ENCODE data around the gene UBE2D4.
A peak's percentile ranks its signal among the peaks of the same experiment; 100 is the strongest.
"Not testable (repeated sequence)": the region's sequence is repeated elsewhere in the genome, so short reads cannot be mapped to it uniquely, and the experiment has no call there.

Gene UBE2D4

DNA sequence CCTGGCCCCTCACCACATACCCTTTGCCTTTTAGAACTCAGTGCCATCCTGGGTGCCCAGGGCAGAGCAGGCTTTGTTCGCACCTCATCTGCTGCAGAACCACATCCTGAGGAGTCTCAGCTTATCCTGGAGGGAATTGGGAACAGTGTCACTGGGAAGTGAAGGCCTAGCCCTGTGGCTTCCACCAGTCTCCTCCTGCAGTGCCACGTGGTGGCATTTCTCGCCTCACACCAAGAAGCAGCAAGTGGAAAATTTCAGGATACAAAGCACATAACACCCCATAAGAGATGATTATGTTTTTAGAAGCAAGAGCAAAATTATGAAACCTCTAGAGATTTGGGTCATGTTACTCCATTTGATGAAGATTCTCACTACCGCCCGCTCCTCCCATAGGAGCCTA is 26.8 kb downstream of the UBE2D4 start:
- DNase-seq (ENCODE audit: low read depth, low spot score) = no peak

DNA sequence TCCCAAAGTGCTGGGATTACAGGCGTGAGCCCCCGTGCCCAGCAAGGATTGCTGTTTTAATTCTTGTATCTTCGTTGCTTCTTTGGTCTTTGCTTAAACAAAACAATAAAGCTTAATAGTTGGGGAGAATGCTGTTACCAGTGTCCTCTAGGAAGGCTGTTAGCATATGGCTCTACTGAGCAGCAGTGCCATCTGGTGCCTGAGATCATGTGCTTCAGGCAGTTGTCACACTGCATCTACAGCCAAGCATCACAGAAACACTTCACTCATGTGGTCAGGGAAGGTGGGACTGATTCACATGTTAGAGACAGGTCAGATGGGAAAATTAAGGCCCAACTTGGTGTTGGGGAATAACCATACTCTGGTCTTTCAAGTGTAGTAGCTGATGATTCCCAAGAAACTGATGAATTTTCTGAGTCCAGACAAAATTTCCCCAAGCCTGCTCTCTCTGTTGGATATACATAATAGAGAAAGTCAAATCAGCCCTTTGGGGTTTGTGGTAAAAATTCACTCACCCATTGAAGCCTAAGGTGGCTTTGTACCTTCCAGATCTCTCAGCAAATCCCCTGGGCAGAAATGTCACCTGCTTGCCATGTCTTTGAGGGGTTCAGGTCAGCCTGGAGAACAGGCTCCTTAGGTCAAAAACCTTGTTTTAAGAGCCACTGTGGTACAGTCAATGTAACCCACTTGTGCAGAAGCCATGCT is 28.4 kb downstream of the UBE2D4 start:
- Histone ChIP-seq H3K9me3 (ENCODE audit: insufficient read depth, low read length) (no peaks in the 10 kb centered on the region), H3K4me1 (ENCODE audit: insufficient read depth, insufficient read length) (no peaks in the 10 kb centered on the region), H3K9ac (ENCODE audit: insufficient read length, low read depth) (no peak overlapping the region), H3K27me3 (ENCODE audit: insufficient read depth, insufficient read length) (no peaks in the 10 kb centered on the region), H3K36me3 (ENCODE audit: insufficient read depth, insufficient read length, low read length) (peaks cover 9% of the 10 kb centered on the region), H3K4me3 (ENCODE audit: insufficient read length, low read depth) (no peak overlapping the region)
- peak; percentile 65 for DNase-seq (ENCODE audit: low read depth, low spot score)
- no peak for TF ChIP-seq SUZ12 (IDR thresholded peaks at IDR 0.05; ENCODE audit: extremely low read depth, insufficient read depth, insufficient read length)
- no peak for TF ChIP-seq ZNF274 (IDR thresholded peaks at IDR 0.05; ENCODE audit: low read depth, low read length)
- no peak for TF ChIP-seq YY1 (IDR thresholded peaks at IDR 0.05; ENCODE audit: insufficient read depth, insufficient read length)

More for the DNA sequence above, 26.8 kb downstream of the UBE2D4 start:
- TF ChIP-seq YY1 (IDR thresholded peaks at IDR 0.05; ENCODE audit: insufficient read depth, insufficient read length) (no peak), SUZ12 (IDR thresholded peaks at IDR 0.05; ENCODE audit: extremely low read depth, insufficient read depth, insufficient read length) (no peak), ZNF274 (IDR thresholded peaks at IDR 0.05; ENCODE audit: low read depth, low read length) (no peak)
- H3K4me1 ChIP-seq (ENCODE audit: insufficient read depth, insufficient read length) = no peaks in the 10 kb centered on the region
- no peak overlapping the region for H3K9ac ChIP-seq (ENCODE audit: insufficient read length, low read depth)
- H3K27me3 ChIP-seq (ENCODE audit: insufficient read depth, insufficient read length) = no peaks in the 10 kb centered on the region
- no peak overlapping the region for H3K4me3 ChIP-seq (ENCODE audit: insufficient read length, low read depth)
- H3K9me3 ChIP-seq (ENCODE audit: insufficient read depth, low read length) = no peaks in the 10 kb centered on the region
- H3K36me3 ChIP-seq (ENCODE audit: insufficient read depth, insufficient read length, low read length) = peaks cover 9% of the 10 kb centered on the region

DNA sequence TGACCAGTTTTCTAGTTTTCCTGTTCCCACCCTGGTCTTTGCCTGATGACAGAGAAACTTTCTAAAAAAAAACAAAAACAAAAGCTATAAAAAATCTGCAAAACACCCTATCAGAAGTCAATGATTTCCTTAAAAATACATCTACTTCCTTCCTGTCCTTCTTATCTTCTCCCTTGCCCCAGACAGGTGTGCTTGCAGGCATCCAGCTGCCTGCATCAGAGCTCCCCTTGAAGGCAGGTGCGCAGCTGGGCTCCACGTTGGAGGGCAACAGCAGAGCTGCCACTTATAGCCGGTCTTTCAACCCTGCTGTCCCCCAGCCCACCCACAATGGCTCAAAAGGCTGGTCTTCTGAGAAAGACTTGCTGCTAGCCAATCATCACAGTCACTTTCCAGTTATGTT is 29.8 kb downstream of the UBE2D4 start:
- H3K27me3 ChIP-seq (ENCODE audit: insufficient read depth, insufficient read length) = no peaks in the 10 kb centered on the region
- no peak for DNase-seq (ENCODE audit: low read depth, low spot score)
- H3K9ac ChIP-seq (ENCODE audit: insufficient read length, low read depth) = no peak overlapping the region
- H3K4me1 ChIP-seq (ENCODE audit: insufficient read depth, insufficient read length) = no peaks in the 10 kb centered on the region
- peaks cover 3% of the 10 kb centered on the region for H3K36me3 ChIP-seq (ENCODE audit: insufficient read depth, insufficient read length, low read length)
- TF ChIP-seq SUZ12 (IDR thresholded peaks at IDR 0.05; ENCODE audit: extremely low read depth, insufficient read depth, insufficient read length) = no peak
- no peak for TF ChIP-seq YY1 (IDR thresholded peaks at IDR 0.05; ENCODE audit: insufficient read depth, insufficient read length)
- TF ChIP-seq ZNF274 (IDR thresholded peaks at IDR 0.05; ENCODE audit: low read depth, low read length) = no peak
- no peak overlapping the region for H3K4me3 ChIP-seq (ENCODE audit: insufficient read length, low read depth)
- no peaks in the 10 kb centered on the region for H3K9me3 ChIP-seq (ENCODE audit: insufficient read depth, low read length)

DNA sequence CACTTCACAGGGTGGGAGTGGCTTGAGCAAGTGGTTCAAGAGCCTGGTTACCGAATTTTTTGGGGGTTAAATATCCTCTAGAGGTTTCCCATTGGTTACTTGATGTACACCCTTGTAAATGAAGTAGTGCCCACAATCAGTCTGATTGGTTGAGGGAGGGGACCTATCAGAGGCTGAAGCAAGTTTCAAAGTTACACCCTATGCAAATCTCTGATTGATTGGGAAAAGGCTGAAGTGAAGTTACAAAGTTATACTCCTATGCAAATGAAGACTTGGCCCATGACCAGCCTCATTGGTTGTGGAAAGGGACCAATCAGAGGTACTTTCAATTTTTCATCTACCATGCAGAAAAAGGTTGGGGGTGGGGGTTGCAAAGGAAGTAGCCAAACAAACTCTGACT is 34.7 kb downstream of the UBE2D4 start:
- no peaks in the 10 kb centered on the region for H3K4me1 ChIP-seq (ENCODE audit: insufficient read depth, insufficient read length)
- no peak for TF ChIP-seq SUZ12 (IDR thresholded peaks at IDR 0.05; ENCODE audit: extremely low read depth, insufficient read depth, insufficient read length)
- TF ChIP-seq ZNF274 (IDR thresholded peaks at IDR 0.05; ENCODE audit: low read depth, low read length) = no peak
- no peaks in the 10 kb centered on the region for H3K9me3 ChIP-seq (ENCODE audit: insufficient read depth, low read length)
- no peak for DNase-seq (ENCODE audit: low read depth, low spot score)
- no peak overlapping the region for H3K4me3 ChIP-seq (ENCODE audit: insufficient read length, low read depth)
- H3K36me3 ChIP-seq (ENCODE audit: insufficient read depth, insufficient read length, low read length) = no peaks in the 10 kb centered on the region
- H3K27me3 ChIP-seq (ENCODE audit: insufficient read depth, insufficient read length) = no peaks in the 10 kb centered on the region
- no peak overlapping the region for H3K9ac ChIP-seq (ENCODE audit: insufficient read length, low read depth)

DNA sequence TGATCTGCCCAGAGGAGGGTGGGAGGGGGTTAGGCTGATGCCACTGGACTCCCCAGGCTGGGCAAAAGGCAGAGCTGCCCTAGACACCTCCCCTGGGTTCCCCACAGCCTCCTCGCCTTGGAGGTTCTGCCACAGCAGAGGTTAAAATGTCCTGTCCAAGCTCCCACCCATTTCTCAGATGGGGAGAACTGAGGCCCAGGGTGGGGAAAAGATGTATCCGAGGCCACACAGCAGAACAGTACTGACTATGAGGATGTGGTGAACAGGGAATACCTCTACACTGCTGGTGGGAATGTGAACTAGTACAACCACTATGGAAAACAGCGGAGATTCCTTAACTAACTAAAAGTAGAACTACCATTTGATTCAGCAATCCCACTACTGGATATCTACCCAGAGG is 40.2 kb downstream of the UBE2D4 start:
- H3K27me3 ChIP-seq (ENCODE audit: insufficient read depth, insufficient read length); H3K36me3 ChIP-seq (ENCODE audit: insufficient read depth, insufficient read length, low read length); H3K4me3 ChIP-seq (ENCODE audit: insufficient read length, low read depth); H3K9ac ChIP-seq (ENCODE audit: insufficient read length, low read depth); H3K9me3 ChIP-seq (ENCODE audit: insufficient read depth, low read length); H3K4me1 ChIP-seq (ENCODE audit: insufficient read depth, insufficient read length); DNase-seq (ENCODE audit: low read depth, low spot score): not testable (repeated sequence)

DNA sequence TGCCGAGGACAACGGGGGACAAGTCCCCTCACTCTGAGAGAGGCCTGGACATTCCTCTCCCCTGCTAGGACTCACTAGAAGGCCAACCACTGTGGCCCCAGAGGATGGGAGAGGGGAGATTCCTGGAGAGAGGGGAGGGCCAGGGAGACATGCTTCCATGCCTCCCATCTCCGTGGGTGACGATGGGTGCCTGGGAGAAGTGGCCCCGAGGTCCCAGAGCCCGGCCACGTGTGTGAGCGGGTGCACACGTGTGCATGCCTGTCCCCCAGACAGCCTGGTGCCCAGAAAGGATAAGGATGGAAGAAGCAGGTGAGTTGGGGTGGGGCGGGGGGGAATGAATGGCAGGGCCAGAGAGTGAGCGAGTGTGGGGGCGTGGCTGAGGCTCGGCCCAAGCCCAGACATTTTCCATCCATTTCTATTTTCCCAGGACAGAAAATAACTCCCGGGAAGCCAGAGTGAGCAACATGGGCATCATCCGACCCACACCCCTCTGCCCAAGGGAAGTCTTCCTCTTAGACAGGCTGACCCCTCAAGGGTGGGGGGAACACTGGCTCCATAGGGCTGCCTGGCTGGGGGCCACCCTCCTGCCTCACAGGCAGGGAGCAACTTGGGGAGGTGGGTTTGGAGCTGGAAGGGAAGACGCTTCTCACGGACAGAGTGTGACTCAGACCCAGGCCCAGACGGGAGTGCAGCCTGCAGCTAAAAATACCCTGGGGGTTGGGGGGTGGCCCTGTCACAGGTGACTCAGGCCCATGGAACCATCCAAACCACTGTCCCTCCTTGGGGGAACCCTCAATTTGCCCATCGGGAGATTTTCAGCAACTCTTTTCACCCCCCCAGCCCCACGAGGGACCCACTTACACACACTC is 42.2 kb downstream of the UBE2D4 start:
- H3K4me1 ChIP-seq (ENCODE audit: insufficient read depth, insufficient read length); H3K27me3 ChIP-seq (ENCODE audit: insufficient read depth, insufficient read length): not testable (repeated sequence)

DNA sequence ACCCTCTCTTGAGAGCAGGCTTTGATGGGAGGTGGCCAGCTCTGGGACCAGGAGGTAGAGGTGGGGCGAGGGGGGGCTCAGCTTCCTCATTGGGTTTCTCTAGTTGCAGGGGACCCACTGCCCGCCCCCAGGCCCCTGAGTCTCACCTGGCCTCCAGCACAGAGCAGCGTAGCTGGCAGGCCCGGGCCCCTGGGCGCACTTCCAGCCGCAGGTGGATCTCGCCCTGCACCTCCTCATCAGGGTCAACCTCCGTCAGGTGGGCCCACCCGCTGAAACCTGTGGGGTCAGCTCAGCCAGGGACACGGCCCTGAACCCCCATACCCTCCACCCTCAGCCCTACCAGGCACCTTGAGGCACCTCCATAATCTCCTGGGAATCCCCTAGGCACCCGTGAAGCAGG is 43.4 kb downstream of the UBE2D4 start:
- not testable (repeated sequence) for H3K36me3 ChIP-seq (ENCODE audit: insufficient read depth, insufficient read length, low read length); H3K9me3 ChIP-seq (ENCODE audit: insufficient read depth, low read length); DNase-seq (ENCODE audit: low read depth, low spot score); H3K27me3 ChIP-seq (ENCODE audit: insufficient read depth, insufficient read length); H3K4me3 ChIP-seq (ENCODE audit: insufficient read length, low read depth); H3K9ac ChIP-seq (ENCODE audit: insufficient read length, low read depth); H3K4me1 ChIP-seq (ENCODE audit: insufficient read depth, insufficient read length)

More for the DNA sequence above, 42.2 kb downstream of the UBE2D4 start:
- H3K9ac ChIP-seq (ENCODE audit: insufficient read length, low read depth); H3K4me3 ChIP-seq (ENCODE audit: insufficient read length, low read depth); H3K36me3 ChIP-seq (ENCODE audit: insufficient read depth, insufficient read length, low read length); H3K9me3 ChIP-seq (ENCODE audit: insufficient read depth, low read length); DNase-seq (ENCODE audit: low read depth, low spot score): not testable (repeated sequence)

DNA sequence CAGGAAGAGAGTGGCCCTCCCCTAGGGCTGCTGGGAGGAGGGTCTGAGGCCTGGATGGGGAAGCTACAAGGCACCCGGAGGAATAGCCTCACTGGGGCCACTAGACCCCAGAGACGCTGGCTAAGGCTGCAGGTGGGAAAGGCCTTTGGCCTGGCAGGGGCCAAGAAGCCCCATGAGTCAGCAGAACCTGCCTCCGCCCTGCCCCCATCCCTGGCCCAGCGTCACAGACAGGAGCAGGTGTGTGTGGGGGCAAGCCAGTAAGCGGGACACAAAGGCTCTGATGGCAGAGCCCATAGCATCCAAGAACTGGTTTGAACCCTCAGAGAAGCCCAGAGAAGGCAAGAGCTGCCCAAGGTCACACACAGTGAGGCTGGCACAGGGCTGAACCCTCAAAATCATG is 44.5 kb downstream of the UBE2D4 start:
- H3K9ac ChIP-seq (ENCODE audit: insufficient read length, low read depth); DNase-seq (ENCODE audit: low read depth, low spot score); H3K27me3 ChIP-seq (ENCODE audit: insufficient read depth, insufficient read length); H3K9me3 ChIP-seq (ENCODE audit: insufficient read depth, low read length); H3K4me1 ChIP-seq (ENCODE audit: insufficient read depth, insufficient read length); H3K4me3 ChIP-seq (ENCODE audit: insufficient read length, low read depth); H3K36me3 ChIP-seq (ENCODE audit: insufficient read depth, insufficient read length, low read length): not testable (repeated sequence)

DNA sequence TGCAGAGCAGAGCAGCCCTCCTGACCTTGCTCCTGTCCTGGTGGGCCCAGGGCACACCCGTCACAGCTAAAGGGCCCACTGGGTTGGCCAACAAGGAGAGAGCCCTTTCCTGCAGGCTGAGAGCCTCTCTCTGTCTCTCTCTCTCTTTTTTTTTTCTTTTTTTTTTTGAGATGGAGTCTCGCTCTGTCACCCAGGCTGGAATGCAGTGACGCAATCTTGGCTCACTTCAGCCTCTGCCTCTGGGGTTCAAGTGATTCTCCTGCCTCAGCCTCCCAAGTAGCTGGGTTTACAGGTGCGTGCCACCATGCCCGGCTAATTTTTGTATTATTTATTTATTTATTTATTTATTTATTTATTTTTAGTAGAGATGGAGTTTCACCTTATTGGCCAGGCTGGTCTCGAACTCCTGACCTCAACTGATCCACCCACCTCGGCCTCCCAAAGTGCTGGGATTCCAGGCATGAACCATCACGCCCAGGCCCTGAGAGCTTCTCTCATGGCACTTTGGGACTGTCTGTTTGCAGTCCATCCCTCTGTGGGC is 47.9 kb downstream of the UBE2D4 start:
- not testable (repeated sequence) for H3K9me3 ChIP-seq (ENCODE audit: insufficient read depth, low read length); H3K9ac ChIP-seq (ENCODE audit: insufficient read length, low read depth); H3K4me1 ChIP-seq (ENCODE audit: insufficient read depth, insufficient read length); H3K4me3 ChIP-seq (ENCODE audit: insufficient read length, low read depth); H3K27me3 ChIP-seq (ENCODE audit: insufficient read depth, insufficient read length); DNase-seq (ENCODE audit: low read depth, low spot score); H3K36me3 ChIP-seq (ENCODE audit: insufficient read depth, insufficient read length, low read length)

DNA sequence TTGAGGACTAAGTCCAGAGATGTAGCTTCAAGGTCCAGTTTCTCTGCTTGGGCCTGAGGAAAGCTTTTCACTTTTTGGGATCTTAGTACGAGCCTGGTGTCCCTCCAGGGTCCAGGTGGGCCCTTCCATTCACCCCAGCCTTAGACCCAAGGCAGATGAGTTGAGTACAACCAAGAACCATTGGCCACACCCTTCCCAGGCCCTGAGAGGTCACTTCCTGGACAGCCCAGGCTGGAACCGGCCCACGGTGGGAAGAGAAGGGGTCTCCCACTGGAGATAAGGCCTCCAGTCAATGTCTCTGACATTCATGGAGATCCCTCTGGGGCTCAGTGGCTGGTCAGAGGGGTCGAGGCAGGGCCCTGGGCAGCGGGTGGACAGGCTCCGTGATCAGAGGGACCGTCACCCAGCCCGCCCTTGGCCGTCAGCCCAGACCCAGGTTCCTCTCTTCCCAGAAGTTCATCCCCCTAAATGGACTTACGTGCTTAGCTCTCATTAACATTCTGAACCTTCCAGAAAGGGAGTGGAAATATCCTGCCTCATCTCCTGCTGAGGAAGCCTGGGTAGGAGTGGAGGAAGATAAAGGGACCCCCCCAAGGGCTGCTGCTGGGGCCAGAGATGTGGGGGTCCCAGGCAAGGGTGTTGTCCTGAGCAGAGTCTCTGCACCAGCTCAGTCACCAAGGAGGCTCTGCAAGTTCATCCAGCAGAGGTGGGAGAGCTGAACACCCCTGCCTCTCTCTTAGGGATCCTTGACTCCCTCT is 48.7 kb downstream of the UBE2D4 start:
- not testable (repeated sequence) for H3K9ac ChIP-seq (ENCODE audit: insufficient read length, low read depth); DNase-seq (ENCODE audit: low read depth, low spot score); H3K4me1 ChIP-seq (ENCODE audit: insufficient read depth, insufficient read length); H3K36me3 ChIP-seq (ENCODE audit: insufficient read depth, insufficient read length, low read length); H3K9me3 ChIP-seq (ENCODE audit: insufficient read depth, low read length); H3K27me3 ChIP-seq (ENCODE audit: insufficient read depth, insufficient read length); H3K4me3 ChIP-seq (ENCODE audit: insufficient read length, low read depth)

All from NT2/D1 (cell line).